Activated naive CD8-positive, alpha-beta T cell (primary cell): ENCODE results near the gene CDYL2.

Experiments used
- H3K27ac Mint-ChIP-seq: one replicate; pipeline ENCODE4 v1.8.0; 2021; ENCODE audit warnings: mixed read lengths
- H3K27me3 Mint-ChIP-seq: one replicate; pipeline ENCODE4 v1.8.0; 2021; ENCODE audit warnings: mixed read lengths
- H3K36me3 Mint-ChIP-seq: one replicate; pipeline ENCODE4 v1.8.0; 2021; ENCODE audit warnings: mixed read lengths
- H3K4me1 Mint-ChIP-seq: one replicate; pipeline ENCODE4 v1.8.0; 2021; ENCODE audit warnings: low read depth, mixed read lengths
- H3K4me3 Mint-ChIP-seq: one replicate; pipeline ENCODE4 v1.8.0; 2021; ENCODE audit warnings: mild to moderate bottlenecking, mixed read lengths
- H3K9me3 Mint-ChIP-seq: one replicate; pipeline ENCODE4 v1.8.0; 2021; ENCODE audit warnings: low read depth, mixed read lengths

CDYL2 gene, protein sequence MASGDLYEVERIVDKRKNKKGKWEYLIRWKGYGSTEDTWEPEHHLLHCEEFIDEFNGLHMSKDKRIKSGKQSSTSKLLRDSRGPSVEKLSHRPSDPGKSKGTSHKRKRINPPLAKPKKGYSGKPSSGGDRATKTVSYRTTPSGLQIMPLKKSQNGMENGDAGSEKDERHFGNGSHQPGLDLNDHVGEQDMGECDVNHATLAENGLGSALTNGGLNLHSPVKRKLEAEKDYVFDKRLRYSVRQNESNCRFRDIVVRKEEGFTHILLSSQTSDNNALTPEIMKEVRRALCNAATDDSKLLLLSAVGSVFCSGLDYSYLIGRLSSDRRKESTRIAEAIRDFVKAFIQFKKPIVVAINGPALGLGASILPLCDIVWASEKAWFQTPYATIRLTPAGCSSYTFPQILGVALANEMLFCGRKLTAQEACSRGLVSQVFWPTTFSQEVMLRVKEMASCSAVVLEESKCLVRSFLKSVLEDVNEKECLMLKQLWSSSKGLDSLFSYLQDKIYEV

DNA sequence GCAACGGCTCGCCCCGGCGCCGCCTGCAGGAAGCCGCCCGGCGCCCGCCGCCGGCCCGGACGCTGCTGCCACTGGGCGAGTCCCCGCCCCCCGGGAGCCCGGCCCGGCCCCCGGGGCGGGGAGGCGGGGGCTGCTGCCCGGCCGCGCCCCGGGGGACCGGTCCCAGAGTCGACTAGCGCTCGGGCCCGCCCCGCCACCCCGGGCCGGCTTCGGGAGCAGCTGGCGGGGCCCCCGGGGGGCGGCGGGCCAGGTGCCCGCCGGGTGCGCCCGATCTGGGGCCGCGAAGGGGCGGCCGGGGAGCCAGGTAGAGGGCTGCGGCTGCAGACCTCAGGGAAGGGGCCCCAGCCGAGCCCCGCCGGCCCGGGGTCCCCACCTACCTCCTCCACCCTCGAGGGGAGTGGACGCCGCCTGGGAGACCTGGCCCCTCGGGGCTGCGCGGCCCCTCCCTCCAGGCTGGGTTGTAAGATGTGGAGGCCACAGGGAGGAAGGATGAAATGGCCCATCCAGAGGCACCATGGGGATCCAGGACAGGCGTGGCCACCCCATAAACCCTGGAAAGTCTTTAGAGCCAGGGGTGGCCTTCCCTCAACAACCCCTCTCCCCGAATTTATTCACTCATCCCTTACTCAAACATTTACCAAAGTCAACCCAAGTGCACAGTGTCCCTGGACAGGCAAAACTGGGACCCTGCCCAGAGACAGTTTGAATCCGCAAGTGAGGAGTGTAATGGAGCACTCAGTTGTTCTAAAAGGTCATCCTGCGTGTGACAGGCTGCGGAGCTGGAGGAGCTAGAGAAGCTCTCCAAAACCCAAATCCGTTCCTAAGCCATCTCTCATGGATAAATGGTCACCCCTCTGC, at the start of gene CDYL2:
CDYL2 (minus strand) TSS at position 73 of the 858 bp plus-strand sequence. CDS start 425 bp downstream, outside the sequence.
- no peaks in the 10 kb centered on the region for H3K36me3 Mint-ChIP-seq
- H3K4me1 Mint-ChIP-seq, result peaks cover 27% of the 10 kb centered on the region

DNA sequence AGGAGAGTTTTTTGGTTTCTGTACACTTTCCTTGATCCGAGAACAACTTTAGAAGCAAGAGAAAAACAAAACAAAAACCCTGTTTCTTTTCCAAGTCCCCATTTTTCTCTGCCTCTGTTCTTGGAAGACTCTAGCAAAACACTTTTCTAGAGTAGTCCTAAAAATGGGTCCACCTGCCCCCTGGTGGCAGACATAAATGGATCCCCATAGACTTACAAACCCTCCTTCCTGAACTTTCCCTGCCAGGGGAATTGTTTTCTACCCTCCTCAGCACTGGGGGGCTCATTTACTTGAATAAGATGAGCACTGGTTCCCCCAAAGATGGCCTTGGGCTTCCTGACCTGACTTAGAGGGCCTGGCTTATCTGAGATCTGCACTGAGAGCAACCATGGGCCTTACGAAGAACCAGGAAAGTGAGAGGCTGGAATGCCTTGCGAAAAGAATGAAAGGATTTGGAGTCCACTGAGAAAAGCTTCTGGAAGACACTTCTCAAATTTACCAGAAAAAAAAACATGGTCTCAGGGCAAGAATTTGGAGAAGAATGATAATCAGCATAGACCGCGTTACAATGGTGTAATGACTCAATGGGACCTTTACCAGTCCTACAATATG, 48.0 kb upstream of the CDYL2 start:
- Mint-ChIP-seq H3K27ac (no peak overlapping the region), H3K9me3 (no peaks in the 10 kb centered on the region), H3K4me1 (no peaks in the 10 kb centered on the region), H3K4me3 (no peak overlapping the region), H3K27me3 (peaks cover 3% of the 10 kb centered on the region), H3K36me3 (no peaks in the 10 kb centered on the region)

More for the DNA sequence above, at the start of gene CDYL2:
- Mint-ChIP-seq H3K27me3 (no peaks in the 10 kb centered on the region), H3K27ac (no peak within 1 kb of the TSS), H3K4me3 (peak within 1 kb of the TSS; percentile 90), H3K9me3 (no peaks in the 10 kb centered on the region)

DNA sequence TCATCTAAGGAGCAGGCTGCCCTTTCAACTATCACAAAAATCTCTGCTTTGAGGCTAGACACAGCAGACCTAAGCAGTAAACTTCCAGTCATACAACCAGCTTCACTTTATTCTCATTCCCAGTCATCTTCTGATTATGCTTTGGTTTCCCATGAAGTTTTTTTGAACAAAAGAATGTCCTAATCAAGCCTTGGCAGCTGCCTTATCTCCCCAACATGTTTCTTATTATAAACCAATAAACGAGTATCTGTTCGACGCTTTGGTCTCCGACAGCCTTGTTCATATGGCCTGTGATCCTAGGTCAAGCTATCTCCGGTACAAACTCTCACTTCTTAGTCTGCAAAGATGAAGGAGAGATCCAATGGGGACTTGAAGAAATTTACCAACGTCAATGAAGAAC, 47.4 kb upstream of the CDYL2 start:
- Mint-ChIP-seq H3K4me3 (no peak overlapping the region), H3K36me3 (no peaks in the 10 kb centered on the region), H3K9me3 (no peaks in the 10 kb centered on the region), H3K4me1 (no peaks in the 10 kb centered on the region), H3K27ac (no peak overlapping the region), H3K27me3 (peaks cover 2% of the 10 kb centered on the region)

DNA sequence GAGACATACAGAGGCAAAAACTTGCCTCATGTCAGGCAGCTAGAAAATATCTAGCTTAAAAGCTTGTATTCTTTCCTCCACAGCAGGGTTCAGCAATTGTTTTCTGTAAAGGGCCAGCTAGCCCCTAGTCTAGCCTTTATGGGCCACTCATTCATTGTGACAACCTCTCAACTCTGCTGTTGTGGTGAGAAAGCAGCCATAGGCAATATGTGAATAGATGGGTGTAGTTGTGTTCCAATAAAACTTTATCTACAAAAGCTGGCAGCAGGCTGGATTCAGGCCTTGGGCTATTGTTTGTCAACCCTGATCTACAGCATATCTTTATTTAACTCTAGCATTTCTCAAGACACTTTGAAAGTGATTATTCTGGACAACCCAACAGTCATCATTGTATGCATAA, 46.4 kb upstream of the CDYL2 start:
- no peaks in the 10 kb centered on the region for H3K4me1 Mint-ChIP-seq
- H3K27ac Mint-ChIP-seq, result no peak overlapping the region
- no peaks in the 10 kb centered on the region for H3K9me3 Mint-ChIP-seq
- H3K27me3 Mint-ChIP-seq, result peaks cover 2% of the 10 kb centered on the region
- H3K36me3 Mint-ChIP-seq, result no peaks in the 10 kb centered on the region
- no peak overlapping the region for H3K4me3 Mint-ChIP-seq

DNA sequence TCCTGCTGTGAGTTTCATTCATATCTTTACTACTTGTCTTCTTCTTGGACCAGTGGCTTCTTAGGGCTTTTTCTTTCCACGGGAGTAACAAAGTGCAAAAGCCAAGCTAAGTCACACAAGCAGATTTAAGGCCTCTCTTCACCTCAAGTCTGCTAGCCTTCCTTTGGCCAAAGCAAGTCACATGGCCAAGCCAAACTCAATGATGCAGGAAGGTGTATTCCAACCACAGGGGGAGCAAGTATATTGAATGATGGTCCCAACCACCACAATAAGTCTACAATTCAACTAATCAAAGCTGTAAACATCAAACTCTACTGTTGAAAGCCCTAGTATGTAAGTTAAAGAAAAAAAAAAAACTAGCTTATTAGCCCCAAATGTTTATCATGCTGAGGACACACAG, 44.5 kb upstream of the CDYL2 start:
- Mint-ChIP-seq H3K27me3 (peaks cover 2% of the 10 kb centered on the region), H3K36me3 (peaks cover 5% of the 10 kb centered on the region), H3K27ac (no peak overlapping the region), H3K4me3 (no peak overlapping the region), H3K9me3 (peaks cover 4% of the 10 kb centered on the region), H3K4me1 (no peaks in the 10 kb centered on the region)

DNA sequence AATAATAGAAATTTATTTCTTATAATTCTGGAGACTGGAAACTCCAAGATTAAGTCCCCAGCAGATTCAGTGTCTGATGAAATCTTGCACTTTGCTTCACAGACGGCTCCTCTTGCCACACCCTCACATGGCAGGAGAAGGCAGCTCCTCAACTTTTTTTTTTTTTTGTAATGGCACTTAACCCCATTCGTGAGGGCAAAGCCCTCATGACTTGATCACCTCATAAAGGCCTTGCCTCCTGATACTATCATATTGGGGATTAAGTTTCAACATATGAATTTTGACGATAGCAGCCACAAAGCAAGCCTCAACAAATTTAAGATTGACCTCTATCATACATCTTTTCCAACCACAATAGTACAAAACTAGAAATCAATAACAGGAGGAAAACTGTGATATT, 42.3 kb upstream of the CDYL2 start:
- H3K4me1 Mint-ChIP-seq, result no peaks in the 10 kb centered on the region
- peaks cover 14% of the 10 kb centered on the region for H3K9me3 Mint-ChIP-seq
- H3K27ac Mint-ChIP-seq, result no peak overlapping the region
- peaks cover under 1% of the 10 kb centered on the region for H3K27me3 Mint-ChIP-seq
- no peak overlapping the region for H3K4me3 Mint-ChIP-seq
- peaks cover 14% of the 10 kb centered on the region for H3K36me3 Mint-ChIP-seq

DNA sequence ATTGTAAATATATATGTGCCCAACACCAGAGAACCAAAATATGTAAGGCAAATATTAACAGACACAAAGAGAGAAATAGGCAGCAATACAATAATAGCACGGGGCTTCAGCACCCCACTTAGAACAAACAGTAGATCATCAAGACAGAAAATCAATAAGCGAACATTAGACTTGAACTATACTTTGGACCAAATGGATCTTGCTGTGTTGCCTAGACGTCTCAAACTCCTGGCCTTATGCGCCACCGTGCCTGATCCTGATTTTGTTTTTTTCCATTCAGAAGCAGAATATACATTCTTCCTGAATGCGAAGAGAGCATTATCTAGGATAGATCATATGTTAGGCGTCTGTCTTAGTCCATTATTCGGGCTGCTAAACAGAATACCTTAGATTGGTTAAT, 41.9 kb upstream of the CDYL2 start:
- Mint-ChIP-seq H3K4me3 (no peak overlapping the region), H3K4me1 (no peaks in the 10 kb centered on the region), H3K9me3 (peaks cover 14% of the 10 kb centered on the region), H3K36me3 (peaks cover 14% of the 10 kb centered on the region), H3K27ac (no peak overlapping the region), H3K27me3 (peaks cover 2% of the 10 kb centered on the region)

DNA sequence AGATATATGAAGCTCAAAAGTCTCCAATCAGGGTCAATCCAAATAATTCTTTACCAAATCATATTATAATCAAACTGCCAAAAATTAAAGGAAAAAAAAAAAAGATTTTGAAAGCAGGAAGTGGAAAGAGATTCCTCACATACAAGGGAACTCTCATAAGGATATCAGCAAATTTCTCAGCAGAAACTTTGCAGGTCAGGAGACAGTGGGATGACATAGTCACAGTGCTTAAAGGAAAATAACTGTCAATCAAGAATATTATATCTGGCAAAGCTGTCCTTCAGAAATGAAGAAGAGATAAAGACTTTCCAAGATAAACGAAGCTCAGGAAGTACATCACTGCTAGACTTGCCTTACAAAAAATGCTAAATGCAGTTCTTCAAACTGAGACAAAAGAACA, 40.0 kb upstream of the CDYL2 start:
- Mint-ChIP-seq H3K27ac (no peak overlapping the region), H3K36me3 (peaks cover 14% of the 10 kb centered on the region), H3K4me3 (no peak overlapping the region), H3K9me3 (peaks cover 21% of the 10 kb centered on the region), H3K4me1 (no peaks in the 10 kb centered on the region), H3K27me3 (peaks cover 13% of the 10 kb centered on the region)

DNA sequence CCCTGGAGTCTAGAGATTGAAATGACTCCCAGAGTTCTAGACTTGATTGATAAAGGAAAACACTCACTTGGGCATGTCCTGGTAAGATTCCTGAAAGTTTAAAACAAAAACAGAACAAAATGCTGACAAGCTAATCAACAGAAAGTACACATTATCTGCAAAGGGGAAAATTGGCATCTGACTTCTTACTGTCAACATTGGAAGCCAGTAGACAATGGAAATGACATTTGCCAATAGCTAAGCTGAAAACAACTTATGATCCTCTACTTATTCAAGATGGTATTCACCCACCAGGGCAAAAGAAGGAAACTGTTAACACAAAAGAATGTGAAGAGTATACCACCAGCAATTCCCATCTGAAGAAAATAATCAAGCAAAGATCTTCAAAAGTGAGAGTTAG, 36.8 kb upstream of the CDYL2 start:
- Mint-ChIP-seq H3K9me3 (peaks cover 21% of the 10 kb centered on the region), H3K36me3 (peaks cover 16% of the 10 kb centered on the region), H3K27ac (no peak overlapping the region)

DNA sequence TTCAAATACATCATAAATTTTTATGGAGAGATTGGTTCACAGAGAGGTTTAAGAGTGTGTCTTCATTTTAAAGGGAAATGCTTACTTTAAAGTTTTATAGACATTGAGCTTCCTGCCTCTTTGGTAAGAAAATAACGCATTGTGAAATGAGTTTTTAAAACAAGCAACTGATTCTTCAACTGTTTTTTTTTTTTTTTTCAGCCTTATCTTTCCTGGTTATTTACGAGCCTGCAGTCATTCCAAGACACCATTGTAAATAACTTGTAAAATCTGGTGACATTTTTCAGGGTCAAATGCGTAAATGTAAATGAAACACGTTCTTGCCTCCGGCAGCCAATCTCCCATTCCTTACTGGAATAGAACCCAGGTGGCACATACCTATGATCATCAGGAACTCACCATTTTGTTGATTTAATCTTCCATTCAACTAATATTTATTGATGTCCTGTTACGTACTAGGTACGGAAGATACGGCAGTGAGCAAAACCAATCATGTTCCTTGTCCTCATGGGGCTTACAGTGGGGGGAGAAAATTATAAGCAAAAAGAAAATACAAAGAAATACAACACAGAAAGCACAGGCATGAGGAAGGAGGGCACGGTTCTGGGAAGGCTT, 33.2 kb upstream of the CDYL2 start:
- peaks cover 3% of the 10 kb centered on the region for H3K4me1 Mint-ChIP-seq
- peaks cover 19% of the 10 kb centered on the region for H3K27me3 Mint-ChIP-seq
- no peak overlapping the region for H3K4me3 Mint-ChIP-seq
- peaks cover 12% of the 10 kb centered on the region for H3K9me3 Mint-ChIP-seq
- peaks cover 6% of the 10 kb centered on the region for H3K36me3 Mint-ChIP-seq
- H3K27ac Mint-ChIP-seq, result no peak overlapping the region

More for the DNA sequence above, 36.8 kb upstream of the CDYL2 start:
- peaks cover 19% of the 10 kb centered on the region for H3K27me3 Mint-ChIP-seq
- no peaks in the 10 kb centered on the region for H3K4me1 Mint-ChIP-seq
- no peak overlapping the region for H3K4me3 Mint-ChIP-seq

DNA sequence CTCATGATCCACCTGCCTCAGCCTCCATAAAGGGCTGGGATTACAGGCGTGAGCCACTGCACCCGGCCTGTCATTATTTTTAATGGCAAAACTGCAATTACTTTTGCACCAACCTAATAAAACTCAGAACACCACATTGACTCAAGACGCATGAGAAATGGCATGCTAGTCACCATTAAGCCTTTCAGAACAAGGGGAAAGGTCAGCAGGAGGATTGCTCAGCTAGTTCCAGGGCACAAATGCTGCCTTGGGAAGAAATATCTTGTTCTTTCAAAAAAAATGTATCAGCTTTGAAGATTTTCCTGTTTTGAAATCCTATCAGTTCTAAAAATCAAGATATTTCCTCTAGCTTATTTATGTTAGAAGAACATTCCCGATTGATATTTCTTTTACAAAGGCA, 32.4 kb upstream of the CDYL2 start:
- Mint-ChIP-seq H3K4me3 (no peak overlapping the region), H3K4me1 (peaks cover 3% of the 10 kb centered on the region), H3K27me3 (peaks cover 19% of the 10 kb centered on the region), H3K27ac (no peak overlapping the region), H3K36me3 (peaks cover 2% of the 10 kb centered on the region), H3K9me3 (peaks cover 8% of the 10 kb centered on the region)

DNA sequence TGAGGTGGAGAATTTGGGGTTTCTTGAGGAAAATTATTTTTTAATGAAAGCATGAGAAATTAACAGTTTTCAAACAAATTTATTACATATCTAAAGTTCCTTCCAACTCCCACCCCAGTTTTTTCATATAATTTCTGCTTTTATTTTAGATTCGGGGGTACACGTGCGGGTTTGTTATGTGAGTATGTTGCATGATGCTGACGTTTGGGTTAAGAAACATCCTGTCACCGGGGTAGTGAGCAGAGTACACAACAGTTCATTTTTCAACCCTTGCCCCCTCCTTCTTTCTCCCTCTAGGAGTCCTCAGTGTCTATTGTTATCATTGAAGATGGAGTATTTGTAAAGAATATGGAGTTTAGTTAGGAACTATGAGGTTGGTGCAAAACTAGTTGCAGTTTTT, 31.8 kb upstream of the CDYL2 start:
- Mint-ChIP-seq H3K27me3 (peaks cover 17% of the 10 kb centered on the region), H3K27ac (no peak overlapping the region), H3K9me3 (peaks cover 8% of the 10 kb centered on the region), H3K4me1 (peaks cover 3% of the 10 kb centered on the region), H3K36me3 (peaks cover 2% of the 10 kb centered on the region), H3K4me3 (no peak overlapping the region)

DNA sequence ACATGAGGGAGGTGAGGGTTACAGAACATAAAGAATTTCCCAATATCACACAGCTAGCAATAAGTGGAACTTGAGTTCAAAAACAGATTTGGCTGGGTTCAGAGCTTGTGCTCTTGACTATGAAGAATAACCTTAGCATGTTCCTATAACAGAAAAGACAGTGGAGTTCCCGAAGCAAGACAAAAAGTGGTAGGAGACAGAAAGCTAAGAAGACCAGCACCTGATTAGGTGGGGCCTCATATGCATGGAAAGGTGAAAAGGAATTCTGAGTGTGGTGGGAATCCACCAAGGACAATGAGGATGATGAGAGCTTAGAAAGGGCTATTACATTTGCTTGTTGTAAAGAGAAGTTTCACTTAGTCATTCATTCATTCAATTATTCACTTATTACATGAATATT, 26.6 kb upstream of the CDYL2 start:
- no peaks in the 10 kb centered on the region for H3K9me3 Mint-ChIP-seq
- H3K27me3 Mint-ChIP-seq, result peaks cover 6% of the 10 kb centered on the region
- H3K36me3 Mint-ChIP-seq, result no peaks in the 10 kb centered on the region
- H3K4me1 Mint-ChIP-seq, result peaks cover 3% of the 10 kb centered on the region
- H3K27ac Mint-ChIP-seq, result no peak overlapping the region
- no peak overlapping the region for H3K4me3 Mint-ChIP-seq

DNA sequence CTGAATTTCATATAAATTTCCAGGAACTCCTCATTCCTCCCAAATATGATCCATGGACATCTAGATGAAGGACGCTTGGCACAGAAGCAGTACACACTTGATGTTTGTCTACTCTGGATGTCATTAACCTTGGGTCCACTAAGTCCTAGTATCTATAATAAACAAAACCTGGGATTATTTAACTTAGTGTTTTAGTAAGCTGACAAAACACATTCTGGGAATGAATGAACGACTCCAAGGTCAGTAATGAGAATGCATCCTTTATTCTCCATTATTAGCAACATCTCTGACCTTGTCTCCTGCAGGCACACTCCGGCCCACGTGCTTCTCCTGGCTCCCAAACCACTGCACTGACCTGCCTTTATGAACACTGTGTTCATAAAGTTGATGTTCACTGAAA, 24.1 kb upstream of the CDYL2 start:
- no peak overlapping the region for H3K27ac Mint-ChIP-seq
- H3K9me3 Mint-ChIP-seq, result no peaks in the 10 kb centered on the region
- no peaks in the 10 kb centered on the region for H3K36me3 Mint-ChIP-seq
- H3K27me3 Mint-ChIP-seq, result peaks cover 6% of the 10 kb centered on the region
- H3K4me3 Mint-ChIP-seq, result no peak overlapping the region
- H3K4me1 Mint-ChIP-seq, result peaks cover 1% of the 10 kb centered on the region
